Uterus (tissue), 4 donors: ENCODE data around the gene LRCH3. TPM values are rescaled to one million over a fixed set of nuclear protein-coding genes. Genes with fewer than 3 reads are reported as not detected.
"Not testable (repeated sequence)": the region's sequence is repeated elsewhere in the genome, so short reads cannot be mapped to it uniquely, and the experiment has no call there.

Experiments
- DNase-seq, 2 donors: peaks; one replicate each; pipeline ENCODE4 v3.0.0-alpha.2; 2019 to 2020
- H3K27ac ChIP-seq, 2 donors: fragments of 200-600 bp; sonication (generic); 1 replicate in 1 of 2; 2 replicates in 1 of 2; pipeline ENCODE4 v1.5.1; 2016 to 2018
- H3K27me3 ChIP-seq, 2 donors: fragments of 200-600 bp; sonication (generic); one replicate each; pipeline ENCODE4 v1.5.1; 2018 to 2019; ENCODE audit warnings: control low read depth in 1 of 2
- H3K36me3 ChIP-seq, 2 donors: fragments of 200-600 bp; sonication (generic); one replicate each; pipeline ENCODE4 v1.5.1; 2019; ENCODE audit warnings: control low read depth in 1 of 2
- H3K4me1 ChIP-seq, 2 donors: fragments of 200-600 bp; sonication (generic); one replicate each; pipeline ENCODE4 v1.5.1; 2018 to 2019; ENCODE audit warnings: control low read depth in 1 of 2
- H3K4me3 ChIP-seq, 2 donors: fragments of 200-600 bp; sonication (generic); 1 replicate in 1 of 2; 2 replicates in 1 of 2; pipeline ENCODE4 v1.5.1; 2018 to 2019; ENCODE audit warnings: mild to moderate bottlenecking in 1 of 2
- H3K9me3 ChIP-seq, 2 donors: fragments of 200-600 bp; sonication (generic); one replicate each; pipeline ENCODE4 v1.5.1; 2019; ENCODE audit warnings: control low read depth in 1 of 2
- CTCF ChIP-seq, 4 experiments: fragments of 200-600 bp in 2 of 4; fragments of 450-650 bp in 2 of 4; sonication (generic) in 2 of 4; IDR thresholded peaks; one replicate each; pipeline ENCODE4 v1.5.1; 2016 to 2019; ENCODE audit warnings: antibody characterized with exemption in 4 of 4, mild to moderate bottlenecking in 2 of 4, moderate library complexity in 1 of 4
- POLR2A ChIP-seq, 2 donors: fragments of 450-650 bp; IDR thresholded peaks; one replicate each; pipeline ENCODE4 v1.6.1; 2016; ENCODE audit warnings: antibody characterized with exemption in 2 of 2, mild to moderate bottlenecking in 1 of 2, moderate library complexity in 1 of 2
- intact Hi-C: fragments of 100-400 bp; cut with DNase I; formaldehyde crosslinking; loops from one replicate; pipeline ENCODE4 v1.15.1; 2023; ENCODE audit warnings: low total_unique reads
- total RNA-seq, 4 donors: library from RNA; depleted of rRNA in 3 of 4; stranded (reverse); fragments of >200 nt in 3 of 4; gene quantifications; one replicate each; pipeline versions ENCODE4 v1.1.0 to v1.2.4, GENCODE V29; 2014 to 2023
- donor health status: DM: yes; HTN: yes; CAD: no.

The LRCH3 gene
- total RNA-seq, 4 donors from 2014 or later = 73.5 to 108 (median 100) TPM

- DNase-seq = no peak
- TF ChIP-seq CTCF (IDR thresholded peaks at IDR 0.05) = no peak
- TF ChIP-seq POLR2A (IDR thresholded peaks at IDR 0.05) = no peak
Measured at GRCh38 chr3:197901626-197902025, 110.6 kb downstream of the LRCH3 start.

GRCh38 chr3:197906023-197906849 is 115.2 kb downstream of the LRCH3 start:
- Histone ChIP-seq H3K9me3 (no peaks in the 10 kb centered on the region), H3K27ac (peak overlapping the region; percentile 31 to 48), H3K27me3 (no peaks in the 10 kb centered on the region), H3K4me1 (peaks cover 0 to 3% of the 10 kb centered on the region in 2 donors), H3K36me3 (no peaks in the 10 kb centered on the region), H3K4me3 (no peak overlapping the region)
- TF ChIP-seq CTCF (IDR thresholded peaks at IDR 0.05) (peak; percentile 88 to 93 (median 92)), POLR2A (IDR thresholded peaks at IDR 0.05) (no peak)
- peak; percentile 91 for DNase-seq
- intact Hi-C loops = no loop called here

More at GRCh38 chr3:197901626-197902025, 110.6 kb downstream of the LRCH3 start:
- intact Hi-C loops = no loop called here
- no peaks in the 10 kb centered on the region for H3K36me3 ChIP-seq
- no peaks in the 10 kb centered on the region for H3K27me3 ChIP-seq
- H3K9me3 ChIP-seq = no peaks in the 10 kb centered on the region
- H3K27ac ChIP-seq = no peak overlapping the region
- H3K4me1 ChIP-seq = peaks cover 0 to 3% of the 10 kb centered on the region in 2 donors
- no peak overlapping the region for H3K4me3 ChIP-seq

GRCh38 chr3:197906850-197907187 is 115.8 kb downstream of the LRCH3 start:
- TF ChIP-seq POLR2A (IDR thresholded peaks at IDR 0.05) = no peak
- TF ChIP-seq CTCF (IDR thresholded peaks at IDR 0.05) = no peak
- Histone ChIP-seq H3K4me3 (no peak overlapping the region), H3K9me3 (no peaks in the 10 kb centered on the region), H3K36me3 (no peaks in the 10 kb centered on the region), H3K4me1 (peaks cover 0 to 3% of the 10 kb centered on the region in 2 donors), H3K27me3 (no peaks in the 10 kb centered on the region), H3K27ac (peak overlapping the region in 1 of 2 donors; percentile 48)
- no peak for DNase-seq
- intact Hi-C loops = no loop called here

- TF ChIP-seq CTCF (IDR thresholded peaks at IDR 0.05) (no peak), POLR2A (IDR thresholded peaks at IDR 0.05) (no peak)
- peaks cover 0 to 3% of the 10 kb centered on the region in 2 donors for H3K4me1 ChIP-seq
- H3K9me3 ChIP-seq = no peaks in the 10 kb centered on the region
- intact Hi-C loops = no loop called here
- no peaks in the 10 kb centered on the region for H3K27me3 ChIP-seq
- no peak for DNase-seq
- no peaks in the 10 kb centered on the region for H3K36me3 ChIP-seq
- no peak overlapping the region for H3K4me3 ChIP-seq
- H3K27ac ChIP-seq = no peak overlapping the region
Measured at GRCh38 chr3:197907196-197907595, 116.1 kb downstream of the LRCH3 start.

GRCh38 chr3:197908550-197908949 is 117.5 kb downstream of the LRCH3 start:
- DNase-seq, H3K4me3 ChIP-seq, H3K27ac ChIP-seq, H3K27me3 ChIP-seq, H3K36me3 ChIP-seq, H3K9me3 ChIP-seq, intact Hi-C loops, H3K4me1 ChIP-seq: not testable (repeated sequence)
